GM12865 (cell line): ENCODE results near the gene FAM222B.
A peak's percentile ranks its signal among the peaks of the same experiment; 100 is the strongest.
"Not testable (repeated sequence)": the region's sequence is repeated elsewhere in the genome, so short reads cannot be mapped to it uniquely, and the experiment has no call there.

Source experiments
- DNase-seq: peaks from one replicate; pipeline ENCODE4 v3.0.0; 2010; ENCODE audit warnings: low read depth
- H3K4me3 ChIP-seq: 2 replicates; pipeline ENCODE4 v1.5.1; 2011; ENCODE audit warnings: mild to moderate bottlenecking, low read depth, low read length, control low read depth
- CTCF ChIP-seq: IDR thresholded peaks from 2 replicates; pipeline ENCODE4 v1.5.1; 2011; ENCODE audit warnings: low read length, control low read depth, low read depth, inconsistent platforms; ENCODE audit not compliant: insufficient read depth; ENCODE audit errors: missing control alignments

Gene FAM222B

GRCh38 chr17:28737770-28738679 is 104.6 kb downstream of the FAM222B start:
- peak; percentile 96 for DNase-seq
- peak overlapping the region; percentile 54 for H3K4me3 ChIP-seq

GRCh38 chr17:28737316-28737715 is 105.3 kb downstream of the FAM222B start:
- no peak for DNase-seq
- peak overlapping the region; percentile 54 for H3K4me3 ChIP-seq
- TF ChIP-seq CTCF = no peak

More at GRCh38 chr17:28737770-28738679, 104.6 kb downstream of the FAM222B start:
- TF ChIP-seq CTCF = no peak

GRCh38 chr17:28735913-28736769 is 106.4 kb downstream of the FAM222B start:
- not testable (repeated sequence) for DNase-seq, H3K4me3 ChIP-seq

GRCh38 chr17:28735242-28735722 is 107.3 kb downstream of the FAM222B start:
- no peak overlapping the region for H3K4me3 ChIP-seq
- no peak for DNase-seq
- no peak for TF ChIP-seq CTCF

- DNase-seq = no peak
- H3K4me3 ChIP-seq = no peak overlapping the region
- TF ChIP-seq CTCF = no peak
These were observed 107.8 kb downstream of the FAM222B start for GRCh38 chr17:28734712-28735241.

GRCh38 chr17:28733346-28733745 is 109.2 kb downstream of the FAM222B start:
- no peak for DNase-seq
- no peak for TF ChIP-seq CTCF
- H3K4me3 ChIP-seq = no peak overlapping the region

GRCh38 chr17:28729950-28730330 is 112.7 kb downstream of the FAM222B start:
- no peak overlapping the region for H3K4me3 ChIP-seq
- DNase-seq = no peak
- TF ChIP-seq CTCF = no peak
